ENCODE data around the gene PRMT7. TPM values are rescaled to one million over a fixed set of nuclear protein-coding genes. Genes with fewer than 3 reads are reported as not detected.
A peak's percentile ranks its signal among the peaks of the same experiment; 100 is the strongest.

Gene PRMT7
- total and polyA plus RNA-seq, 10 donors: 25.0 to 66.4 (median 42.0) TPM

DNA sequence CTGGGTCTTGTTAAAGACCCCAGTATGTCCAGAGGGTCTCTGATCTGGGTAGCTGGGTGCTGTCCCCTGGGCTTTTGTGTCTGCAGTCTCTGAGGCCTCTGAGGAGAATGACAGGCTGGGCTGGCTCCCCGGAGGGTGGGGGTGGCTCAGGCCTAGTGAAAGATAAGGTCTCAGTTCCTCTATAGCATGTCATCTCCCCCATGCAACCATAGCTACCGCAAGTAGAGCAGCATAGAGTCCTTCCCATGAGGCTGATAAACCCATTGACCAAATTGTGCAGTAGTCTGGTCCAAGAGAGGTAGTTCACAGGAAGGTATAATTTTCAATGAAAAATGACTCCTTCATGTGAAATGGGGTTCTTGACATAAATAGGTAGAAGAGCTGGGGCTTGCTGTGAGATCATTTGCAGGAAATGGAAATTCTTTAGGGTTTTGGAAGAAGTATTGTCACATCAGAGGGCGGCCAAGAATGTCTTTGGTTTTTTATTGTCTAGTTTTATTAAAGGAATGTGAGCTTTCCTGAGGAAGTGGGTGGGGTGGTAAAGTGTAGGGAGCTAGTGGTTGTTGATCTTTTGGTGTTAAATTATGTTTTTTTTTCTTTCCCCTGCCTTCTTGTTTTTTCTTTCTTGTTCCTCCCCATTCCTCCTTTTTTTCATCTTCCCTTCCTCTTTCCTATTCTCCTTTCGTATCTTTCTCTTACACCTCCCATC lies 21.0 kb upstream of the PRMT7 start:
- 21 to 29% (median 27%) methylated on average over 4 of the region's 4 CpGs for WGBS, 5 donors
- intact Hi-C loops (cut with DNase I; ENCODE audit: low total_unique reads): no loop called here
- H3K36me3 ChIP-seq: peaks cover 0 to 73% (median 32%) of the 10 kb centered on the region in 6 donors
- no peak overlapping the region for H3K4me3 ChIP-seq
- H3K4me1 ChIP-seq: peaks cover 56 to 81% (median 69%) of the 10 kb centered on the region in 6 donors
- peak; percentile 88 for DNase-seq
- H3K9me3 ChIP-seq: no peaks in the 10 kb centered on the region
- peak overlapping the region; percentile 60 to 92 (median 82) for H3K27ac ChIP-seq
- TF ChIP-seq, protein P1, sequence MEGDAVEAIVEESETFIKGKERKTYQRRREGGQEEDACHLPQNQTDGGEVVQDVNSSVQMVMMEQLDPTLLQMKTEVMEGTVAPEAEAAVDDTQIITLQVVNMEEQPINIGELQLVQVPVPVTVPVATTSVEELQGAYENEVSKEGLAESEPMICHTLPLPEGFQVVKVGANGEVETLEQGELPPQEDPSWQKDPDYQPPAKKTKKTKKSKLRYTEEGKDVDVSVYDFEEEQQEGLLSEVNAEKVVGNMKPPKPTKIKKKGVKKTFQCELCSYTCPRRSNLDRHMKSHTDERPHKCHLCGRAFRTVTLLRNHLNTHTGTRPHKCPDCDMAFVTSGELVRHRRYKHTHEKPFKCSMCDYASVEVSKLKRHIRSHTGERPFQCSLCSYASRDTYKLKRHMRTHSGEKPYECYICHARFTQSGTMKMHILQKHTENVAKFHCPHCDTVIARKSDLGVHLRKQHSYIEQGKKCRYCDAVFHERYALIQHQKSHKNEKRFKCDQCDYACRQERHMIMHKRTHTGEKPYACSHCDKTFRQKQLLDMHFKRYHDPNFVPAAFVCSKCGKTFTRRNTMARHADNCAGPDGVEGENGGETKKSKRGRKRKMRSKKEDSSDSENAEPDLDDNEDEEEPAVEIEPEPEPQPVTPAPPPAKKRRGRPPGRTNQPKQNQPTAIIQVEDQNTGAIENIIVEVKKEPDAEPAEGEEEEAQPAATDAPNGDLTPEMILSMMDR (IDR thresholded peaks at IDR 0.05 in 8 of 11, conservative IDR thresholded peaks at IDR 0.05 in 3 of 11): no peak
- no peak for TF ChIP-seq POLR2A (IDR thresholded peaks at IDR 0.05)
- TF ChIP-seq POLR2AphosphoS5 (IDR thresholded peaks at IDR 0.05): no peak
- no peaks in the 10 kb centered on the region for H3K27me3 ChIP-seq (replicated peaks in 1 of 7)

DNA sequence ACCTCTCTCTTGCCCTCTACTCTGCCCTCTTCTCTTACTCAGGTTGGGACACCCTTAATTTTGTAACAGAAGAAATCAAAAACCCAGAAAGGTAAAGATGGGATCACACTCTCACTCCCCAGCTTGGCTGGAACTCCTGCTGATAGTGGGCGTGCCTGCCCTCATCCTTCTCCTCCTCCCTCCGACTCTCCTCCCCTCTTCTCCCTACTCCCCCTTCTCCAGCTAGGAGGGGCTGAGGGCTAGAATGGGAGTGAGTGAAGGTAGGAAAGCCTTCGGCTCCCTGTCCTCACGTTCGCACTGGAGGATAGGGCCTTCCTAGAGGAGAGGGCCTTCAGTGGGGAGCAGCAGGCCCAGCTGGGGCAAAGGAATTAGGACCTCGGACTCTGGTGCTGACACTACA lies 20.4 kb upstream of the PRMT7 start:
- Histone ChIP-seq H3K27me3 (replicated peaks in 1 of 7) (no peaks in the 10 kb centered on the region), H3K9me3 (no peaks in the 10 kb centered on the region), H3K4me1 (peaks cover 49 to 75% (median 62%) of the 10 kb centered on the region in 6 donors), H3K27ac (peak overlapping the region; percentile 60 to 92 (median 82)), H3K36me3 (peaks cover 0 to 79% (median 38%) of the 10 kb centered on the region in 6 donors), H3K4me3 (no peak overlapping the region)
- TF ChIP-seq, protein P1 (IDR thresholded peaks at IDR 0.05 in 8 of 11, conservative IDR thresholded peaks at IDR 0.05 in 3 of 11): no peak
- TF ChIP-seq POLR2A (IDR thresholded peaks at IDR 0.05) (no peak), POLR2AphosphoS5 (IDR thresholded peaks at IDR 0.05) (no peak)
- DNase-seq: no peak
- intact Hi-C loops (cut with DNase I; ENCODE audit: low total_unique reads): no loop called here
- 77 to 89% (median 85%) methylated on average over 5 to 6 of the region's 6 CpGs for WGBS, 5 donors

DNA sequence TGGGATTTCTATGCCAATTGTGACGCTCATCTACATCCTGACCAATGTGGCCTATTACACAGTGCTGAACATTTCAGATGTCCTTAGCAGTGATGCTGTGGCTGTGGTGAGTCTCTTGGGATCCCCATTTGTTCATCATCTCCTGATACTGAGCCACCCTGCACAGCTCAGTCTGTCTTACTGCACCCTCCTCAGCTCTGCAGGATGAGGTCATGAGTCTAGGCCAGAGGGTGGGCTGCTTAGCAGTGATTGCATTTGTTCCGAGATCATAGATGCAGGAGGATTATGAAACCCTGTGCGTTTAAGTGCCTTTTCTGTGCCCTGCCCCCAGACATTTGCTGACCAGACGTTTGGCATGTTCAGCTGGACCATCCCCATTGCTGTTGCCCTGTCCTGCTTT lies 19.6 kb upstream of the PRMT7 start:
- Histone ChIP-seq H3K9me3 (no peaks in the 10 kb centered on the region), H3K27me3 (replicated peaks in 1 of 7) (no peaks in the 10 kb centered on the region), H3K36me3 (peaks cover 0 to 87% (median 46%) of the 10 kb centered on the region in 6 donors), H3K4me1 (peaks cover 42 to 73% (median 58%) of the 10 kb centered on the region in 6 donors), H3K4me3 (no peak overlapping the region), H3K27ac (peak overlapping the region in 4 of 8 donors; percentile 74 to 92 (median 83))
- no peak for DNase-seq
- intact Hi-C loops (cut with DNase I; ENCODE audit: low total_unique reads): no loop called here
- 72 to 88% (median 80%) methylated on average over 4 of the region's 4 CpGs for WGBS, 5 donors
- no peak for TF ChIP-seq POLR2A (IDR thresholded peaks at IDR 0.05)

DNA sequence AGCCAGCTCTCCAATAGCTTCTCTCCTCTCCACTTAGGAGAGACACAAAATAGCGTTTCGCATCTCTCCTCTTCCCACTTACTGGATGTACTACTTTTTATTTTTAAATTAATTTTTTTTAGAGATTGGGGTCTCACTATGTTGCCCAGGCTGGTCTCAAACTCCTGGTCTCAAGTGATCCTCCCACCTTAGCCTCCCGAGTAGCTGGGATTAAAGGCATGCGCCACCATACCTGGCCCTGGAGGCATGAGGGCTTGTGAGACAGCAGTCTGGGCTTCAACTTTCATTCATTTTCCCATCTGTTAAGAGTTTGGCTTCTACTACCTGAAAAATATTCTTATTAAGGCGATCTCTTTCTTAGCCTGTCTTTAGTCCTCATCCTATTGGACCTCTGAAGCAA lies 18.4 kb upstream of the PRMT7 start:
- H3K9me3 ChIP-seq: no peaks in the 10 kb centered on the region
- DNase-seq: no peak
- no peak overlapping the region for H3K4me3 ChIP-seq
- peak overlapping the region in 1 of 8 donors; percentile 92 for H3K27ac ChIP-seq
- intact Hi-C loops (cut with DNase I; ENCODE audit: low total_unique reads): no loop called here
- TF ChIP-seq, protein P1 (IDR thresholded peaks at IDR 0.05 in 8 of 11, conservative IDR thresholded peaks at IDR 0.05 in 3 of 11): no peak
- TF ChIP-seq POLR2A (IDR thresholded peaks at IDR 0.05): no peak
- TF ChIP-seq POLR2AphosphoS5 (IDR thresholded peaks at IDR 0.05): no peak
- no peaks in the 10 kb centered on the region for H3K27me3 ChIP-seq (replicated peaks in 1 of 7)
- WGBS, 5 donors: 83 to 97% (median 95%) methylated on average over 5 of the region's 5 CpGs
- H3K36me3 ChIP-seq: peaks cover 0 to 94% (median 57%) of the 10 kb centered on the region in 6 donors
- peaks cover 30 to 73% (median 51%) of the 10 kb centered on the region in 6 donors for H3K4me1 ChIP-seq
